C4-2B (cell line): ENCODE data around the gene ATP8B1.

Source experiments
- CTCF ChIP-seq: fragments of 450-650 bp; conservative IDR thresholded peaks from 2 replicates; pipeline ENCODE4 v1.5.1; 2017; ENCODE audit warnings: mild to moderate bottlenecking
- ZFX ChIP-seq: fragments of 450-650 bp; IDR thresholded peaks from 2 replicates; pipeline ENCODE4 v1.6.1; 2017

GRCh38 chr18:57738078-57738477 is 65.0 kb downstream of the ATP8B1 start:
- no peak for TF ChIP-seq CTCF
- no peak for TF ChIP-seq ZFX
